ENCODE data around the gene PHAX. TPM values are rescaled to one million over a fixed set of nuclear protein-coding genes. Genes with fewer than 3 reads are reported as not detected.

The PHAX gene
- total RNA-seq, 4 donors from 2014 or later = 57.3 to 83.4 (median 68.2) TPM

DNA sequence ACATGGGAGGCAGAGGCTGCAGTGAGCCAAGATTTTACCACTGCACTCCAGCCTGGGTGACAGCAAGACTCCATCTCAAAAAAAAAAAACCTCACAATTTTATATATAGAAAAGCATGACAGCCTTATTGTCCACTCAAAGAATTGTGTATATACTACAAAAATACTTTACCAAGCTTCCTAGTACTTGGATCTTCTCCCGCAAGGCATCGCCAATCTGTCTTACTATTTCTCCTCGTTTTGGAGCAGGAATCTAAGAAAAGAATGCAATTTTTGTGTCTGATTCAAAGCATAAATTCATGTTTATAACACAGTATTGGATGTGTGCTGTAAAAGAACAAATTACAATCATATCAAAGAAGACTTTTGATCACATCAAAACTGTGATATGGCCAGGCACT is 17.0 kb upstream of the PHAX start:
- H3K4me1 ChIP-seq = no peaks in the 10 kb centered on the region
- ATAC-seq = no peak
- no peaks in the 10 kb centered on the region for H3K27me3 ChIP-seq
- no peaks in the 10 kb centered on the region for H3K9me3 ChIP-seq
- no peak overlapping the region for H3K4me3 ChIP-seq
- no peak overlapping the region for H3K27ac ChIP-seq
- TF ChIP-seq, protein P1, sequence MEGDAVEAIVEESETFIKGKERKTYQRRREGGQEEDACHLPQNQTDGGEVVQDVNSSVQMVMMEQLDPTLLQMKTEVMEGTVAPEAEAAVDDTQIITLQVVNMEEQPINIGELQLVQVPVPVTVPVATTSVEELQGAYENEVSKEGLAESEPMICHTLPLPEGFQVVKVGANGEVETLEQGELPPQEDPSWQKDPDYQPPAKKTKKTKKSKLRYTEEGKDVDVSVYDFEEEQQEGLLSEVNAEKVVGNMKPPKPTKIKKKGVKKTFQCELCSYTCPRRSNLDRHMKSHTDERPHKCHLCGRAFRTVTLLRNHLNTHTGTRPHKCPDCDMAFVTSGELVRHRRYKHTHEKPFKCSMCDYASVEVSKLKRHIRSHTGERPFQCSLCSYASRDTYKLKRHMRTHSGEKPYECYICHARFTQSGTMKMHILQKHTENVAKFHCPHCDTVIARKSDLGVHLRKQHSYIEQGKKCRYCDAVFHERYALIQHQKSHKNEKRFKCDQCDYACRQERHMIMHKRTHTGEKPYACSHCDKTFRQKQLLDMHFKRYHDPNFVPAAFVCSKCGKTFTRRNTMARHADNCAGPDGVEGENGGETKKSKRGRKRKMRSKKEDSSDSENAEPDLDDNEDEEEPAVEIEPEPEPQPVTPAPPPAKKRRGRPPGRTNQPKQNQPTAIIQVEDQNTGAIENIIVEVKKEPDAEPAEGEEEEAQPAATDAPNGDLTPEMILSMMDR (IDR thresholded peaks at IDR 0.05) = no peak
- no peak for TF ChIP-seq EP300 (IDR thresholded peaks at IDR 0.05)
- peaks cover 0 to 97% of the 10 kb centered on the region in 2 donors for H3K36me3 ChIP-seq
- WGBS, 2 donors (ENCODE audit: low coverage in 1 of 2) = 81 to 90% methylated on average over 3 of the region's 3 CpGs

DNA sequence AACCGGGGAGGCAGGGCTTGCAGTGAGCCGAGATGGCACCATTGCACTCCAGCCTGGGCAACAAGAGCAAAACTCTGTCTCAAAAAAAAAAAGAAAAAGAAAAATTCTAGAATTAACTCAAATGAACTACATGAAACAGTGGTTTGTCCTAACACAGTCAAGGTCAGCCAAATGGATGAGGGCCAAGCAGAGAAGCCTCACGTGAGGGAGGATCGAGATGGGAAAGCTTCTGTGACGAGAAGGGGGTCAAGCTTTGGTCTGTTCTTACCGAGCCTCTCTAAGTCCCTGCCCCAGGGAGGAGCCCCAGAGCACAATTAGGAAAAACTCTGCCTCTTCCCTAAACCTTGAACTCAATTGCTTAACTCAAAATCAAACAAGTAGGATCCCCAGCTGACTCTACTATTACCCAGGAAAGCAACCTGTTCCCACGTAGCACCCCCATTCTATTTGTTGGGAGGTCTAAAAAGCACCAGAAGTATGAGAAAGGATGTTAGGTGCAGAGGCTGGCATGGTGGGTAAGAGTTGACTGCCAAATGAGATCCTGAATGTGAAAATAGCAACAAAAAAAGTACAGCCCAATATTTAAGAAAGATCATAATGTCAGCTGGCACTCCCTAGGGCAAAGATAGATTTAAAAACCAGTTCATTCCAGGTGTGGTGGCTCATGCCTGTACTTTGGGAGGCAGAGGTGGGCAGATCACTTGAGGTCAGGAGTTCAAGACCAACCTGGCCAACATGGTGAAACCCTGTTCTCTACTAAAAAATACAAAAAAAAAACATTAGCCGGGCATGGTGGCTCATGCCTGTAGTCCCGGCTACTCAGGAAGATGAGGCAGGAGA is 13.0 kb upstream of the PHAX start:
- no peaks in the 10 kb centered on the region for H3K9me3 ChIP-seq
- no peak for TF ChIP-seq POLR2A (IDR thresholded peaks at IDR 0.05)
- no peak for TF ChIP-seq EP300 (IDR thresholded peaks at IDR 0.05)
- no peak for TF ChIP-seq POLR2AphosphoS5 (IDR thresholded peaks at IDR 0.05)
- TF ChIP-seq, protein P1 (IDR thresholded peaks at IDR 0.05) = no peak
- no peaks in the 10 kb centered on the region for H3K27me3 ChIP-seq
- H3K4me1 ChIP-seq = no peaks in the 10 kb centered on the region
- H3K27ac ChIP-seq = no peak overlapping the region
- no peak overlapping the region for H3K4me3 ChIP-seq
- H3K36me3 ChIP-seq = peaks cover 0 to 94% of the 10 kb centered on the region in 2 donors
- 60 to 74% methylated on average over 6 to 9 of the region's 9 CpGs for WGBS, 2 donors (ENCODE audit: low coverage in 1 of 2)
- no peak for ATAC-seq

DNA sequence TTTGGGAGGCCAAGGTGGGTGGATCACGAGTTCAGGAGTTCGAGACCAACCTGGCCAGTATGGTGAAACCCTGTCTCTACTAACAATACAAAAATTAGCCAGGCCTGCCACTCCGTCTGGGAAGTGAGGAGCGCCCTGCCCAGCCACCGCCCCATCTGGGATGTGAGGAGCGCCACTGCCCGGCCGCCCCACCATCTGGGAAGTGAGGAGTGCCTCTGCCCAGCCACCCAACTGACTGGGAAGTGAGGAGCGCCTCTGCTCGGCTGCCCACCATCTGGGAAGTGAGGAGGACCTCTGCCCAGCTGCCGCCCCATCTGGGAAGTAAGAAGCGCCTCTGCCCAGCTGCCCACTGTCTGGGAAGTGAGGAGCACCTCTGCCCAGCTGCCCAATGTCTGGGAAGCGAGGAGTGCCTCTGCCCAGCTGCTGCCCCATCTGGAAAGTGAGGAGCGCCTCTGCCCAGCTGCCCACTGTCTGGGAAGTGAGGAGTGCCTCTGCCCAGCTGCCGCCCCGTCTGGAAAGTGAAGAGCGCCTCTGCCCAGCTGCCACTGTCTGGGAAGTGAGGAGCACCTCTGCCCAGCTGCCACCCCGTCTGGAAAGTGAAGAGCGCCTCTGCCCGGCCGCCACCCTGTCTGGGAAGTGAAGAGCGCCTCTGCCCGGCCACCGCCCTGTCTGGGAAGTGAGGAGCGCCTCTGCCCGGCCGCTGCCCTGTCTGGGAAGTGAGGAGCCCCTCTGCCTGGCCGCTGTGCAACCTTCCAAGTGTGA is 11.0 kb upstream of the PHAX start:
- ATAC-seq = no peak
- TF ChIP-seq, protein P1 (IDR thresholded peaks at IDR 0.05) = no peak
- TF ChIP-seq POLR2AphosphoS5 (IDR thresholded peaks at IDR 0.05) (no peak), EP300 (IDR thresholded peaks at IDR 0.05) (no peak), POLR2A (IDR thresholded peaks at IDR 0.05) (no peak)
- no peaks in the 10 kb centered on the region for H3K9me3 ChIP-seq
- H3K4me1 ChIP-seq = peaks cover 0 to 19% (median 4%) of the 10 kb centered on the region in 3 donors
- no peak overlapping the region for H3K27ac ChIP-seq
- no peak overlapping the region for H3K4me3 ChIP-seq
- no peaks in the 10 kb centered on the region for H3K27me3 ChIP-seq
- 91% methylated on average over 6 of the region's 28 CpGs; no CpG with 5 or more reads in 1 of the 2 donors for WGBS, 2 donors (ENCODE audit: low coverage in 1 of 2)
- H3K36me3 ChIP-seq = peaks cover 0 to 74% of the 10 kb centered on the region in 2 donors

DNA sequence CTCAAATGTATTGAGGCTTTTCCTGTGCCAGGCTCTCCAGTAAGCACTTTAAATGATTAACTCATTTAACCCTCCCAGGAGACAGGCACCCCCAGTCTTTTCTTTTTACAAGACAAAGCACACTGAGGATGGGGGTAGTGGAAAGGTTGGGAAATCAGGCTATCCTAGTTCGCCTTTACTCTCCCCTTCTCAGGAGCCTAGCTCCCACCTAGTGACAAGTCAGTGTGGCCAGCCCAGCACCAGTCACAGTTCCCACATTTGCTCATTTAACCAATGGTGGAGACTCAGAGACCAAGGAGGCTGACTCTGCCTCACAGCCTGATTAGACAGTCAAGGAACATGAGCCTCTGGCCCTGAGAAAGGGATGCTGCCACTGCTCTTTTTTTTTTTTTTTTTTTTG is 9.2 kb upstream of the PHAX start:
- Histone ChIP-seq H3K9me3 (no peaks in the 10 kb centered on the region), H3K27ac (no peak overlapping the region), H3K4me3 (no peak overlapping the region), H3K27me3 (no peaks in the 10 kb centered on the region), H3K36me3 (peaks cover 0 to 56% of the 10 kb centered on the region in 2 donors), H3K4me1 (peaks cover 0 to 25% (median 4%) of the 10 kb centered on the region in 3 donors)
- no peak for TF ChIP-seq POLR2A (IDR thresholded peaks at IDR 0.05)
- no peak for TF ChIP-seq EP300 (IDR thresholded peaks at IDR 0.05)
- TF ChIP-seq, protein P1 (IDR thresholded peaks at IDR 0.05) = no peak
- TF ChIP-seq POLR2AphosphoS5 (IDR thresholded peaks at IDR 0.05) = no peak
- 80% methylated on average over 1 of the region's 1 CpG; no CpG with 5 or more reads in 1 of the 2 donors for WGBS, 2 donors (ENCODE audit: low coverage in 1 of 2)
- no peak for ATAC-seq

All from gastroesophageal sphincter (tissue), 4 donors.